HG02763 (cell line): ENCODE data around the gene WDR33.

Source experiments
- ATAC-seq: cut with Tn5 transposase; IDR thresholded peaks from one replicate; pipeline ENCODE4 v1.9.1; 2021; ENCODE audit warnings: mild to moderate bottlenecking, moderate library complexity; ENCODE audit not compliant: unreplicated experiment

WDR33 gene

GRCh38 chr2:127675331-127676261, 135.4 kb downstream of the WDR33 start, which contains the start of gene LIMS2:
Gene LIMS2 (minus strand): TSS chr2:127675530. CDS start chr2:127675024, 506 bp downstream.
- ATAC-seq: no peak

DNA sequence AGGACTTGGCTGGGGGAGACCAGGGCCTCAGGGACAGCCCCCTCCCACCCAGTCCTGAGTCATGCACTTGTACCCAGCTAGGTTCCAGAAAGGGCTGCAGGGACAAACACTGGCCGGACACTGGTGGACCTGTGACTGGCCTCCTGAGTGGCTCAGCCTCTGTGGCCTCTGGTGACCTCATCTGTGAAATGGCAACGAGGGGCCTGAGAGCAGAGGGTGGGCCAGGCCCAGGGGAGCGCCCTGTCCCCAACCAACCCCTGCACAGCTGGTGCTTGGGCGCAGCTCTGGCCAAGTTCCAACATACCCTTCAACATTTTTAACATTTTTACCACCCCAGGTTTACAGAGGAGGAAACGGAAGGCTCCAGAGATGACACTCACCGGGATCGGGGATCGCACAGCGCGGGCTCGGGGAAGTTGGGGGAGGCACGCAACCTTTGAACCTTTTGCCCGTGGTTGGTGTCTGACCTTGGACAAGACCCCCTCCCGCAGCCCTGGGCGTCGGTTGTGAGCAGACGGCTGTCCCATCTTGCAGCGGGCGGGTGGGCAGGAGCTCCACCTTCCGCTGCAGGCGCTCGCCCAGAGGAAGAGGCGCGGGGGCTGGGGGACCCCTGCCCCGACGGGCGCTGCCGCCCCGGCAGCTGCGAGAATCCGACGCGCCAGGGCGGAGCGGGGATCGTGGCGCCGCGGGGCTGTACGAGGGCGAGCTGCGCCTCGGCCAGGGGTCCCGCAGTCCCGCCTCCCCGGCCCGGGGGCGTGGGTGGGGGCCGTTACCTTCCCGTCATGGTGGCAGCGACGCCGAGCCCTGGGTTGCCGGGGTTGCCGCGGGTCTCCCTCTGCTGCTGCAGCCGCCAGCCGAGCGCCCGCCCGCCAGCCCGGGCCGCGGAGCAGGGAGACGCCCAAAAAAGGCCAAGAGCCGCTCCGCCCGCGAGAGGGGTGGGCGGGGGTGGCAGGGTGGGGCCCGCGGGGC, 136.4 kb downstream of the WDR33 start:
- no peak for ATAC-seq

GRCh38 chr2:127673291-127674069, 137.5 kb downstream of the WDR33 start:
- no peak for ATAC-seq

GRCh38 chr2:127672341-127673224, 138.4 kb downstream of the WDR33 start:
- ATAC-seq: no peak

DNA sequence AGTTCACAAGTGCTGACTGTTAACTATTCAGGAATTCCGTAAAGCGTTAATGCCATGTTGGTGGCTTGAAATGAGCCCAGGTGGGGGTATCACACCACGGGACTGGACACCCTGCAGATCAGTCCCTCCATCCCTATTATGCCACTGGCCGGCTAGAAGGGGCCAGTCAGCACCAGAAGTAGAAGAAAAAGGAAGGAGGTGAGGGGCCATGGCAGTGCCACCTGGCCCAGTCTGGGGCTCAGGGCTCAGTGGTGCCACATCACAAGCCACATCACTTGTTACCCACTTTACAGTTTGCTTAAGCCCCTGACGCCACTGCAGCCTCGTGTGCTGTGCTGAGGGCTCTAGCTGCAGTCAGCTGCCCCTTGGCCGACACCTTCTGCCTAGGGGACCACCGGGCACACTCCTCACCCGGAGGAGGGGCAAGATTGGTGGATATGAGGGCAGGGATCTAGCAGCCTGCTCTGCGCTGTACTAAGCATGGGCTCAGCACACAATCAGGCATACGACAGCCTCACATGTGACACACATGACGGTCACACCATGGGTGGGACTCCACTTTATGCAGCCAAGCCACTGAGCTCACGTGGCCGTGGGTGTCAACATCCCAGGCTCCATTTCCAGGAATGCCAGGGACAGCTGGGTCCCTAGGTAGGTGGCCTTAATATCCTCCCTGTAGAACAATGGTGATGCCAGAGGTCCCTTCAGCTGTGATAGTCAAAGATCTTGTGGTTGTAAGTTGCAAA, 139.2 kb downstream of the WDR33 start:
- no peak for ATAC-seq

DNA sequence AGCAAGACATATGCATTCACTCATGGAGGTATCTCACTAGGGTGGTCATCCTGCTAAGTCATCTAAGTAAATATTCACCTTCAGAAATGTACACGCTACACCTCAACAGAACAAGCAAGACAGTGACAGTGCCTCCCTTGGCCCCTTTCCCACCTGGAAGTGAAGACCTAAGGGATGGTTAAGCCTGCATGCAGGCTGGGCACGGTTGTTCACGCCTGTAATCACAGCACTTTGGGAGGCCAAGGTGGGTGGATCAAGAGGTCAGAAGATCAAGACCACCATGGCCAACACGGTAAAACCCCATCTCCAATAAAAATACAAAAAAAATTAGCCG, 140.0 kb downstream of the WDR33 start:
- no peak for ATAC-seq

DNA sequence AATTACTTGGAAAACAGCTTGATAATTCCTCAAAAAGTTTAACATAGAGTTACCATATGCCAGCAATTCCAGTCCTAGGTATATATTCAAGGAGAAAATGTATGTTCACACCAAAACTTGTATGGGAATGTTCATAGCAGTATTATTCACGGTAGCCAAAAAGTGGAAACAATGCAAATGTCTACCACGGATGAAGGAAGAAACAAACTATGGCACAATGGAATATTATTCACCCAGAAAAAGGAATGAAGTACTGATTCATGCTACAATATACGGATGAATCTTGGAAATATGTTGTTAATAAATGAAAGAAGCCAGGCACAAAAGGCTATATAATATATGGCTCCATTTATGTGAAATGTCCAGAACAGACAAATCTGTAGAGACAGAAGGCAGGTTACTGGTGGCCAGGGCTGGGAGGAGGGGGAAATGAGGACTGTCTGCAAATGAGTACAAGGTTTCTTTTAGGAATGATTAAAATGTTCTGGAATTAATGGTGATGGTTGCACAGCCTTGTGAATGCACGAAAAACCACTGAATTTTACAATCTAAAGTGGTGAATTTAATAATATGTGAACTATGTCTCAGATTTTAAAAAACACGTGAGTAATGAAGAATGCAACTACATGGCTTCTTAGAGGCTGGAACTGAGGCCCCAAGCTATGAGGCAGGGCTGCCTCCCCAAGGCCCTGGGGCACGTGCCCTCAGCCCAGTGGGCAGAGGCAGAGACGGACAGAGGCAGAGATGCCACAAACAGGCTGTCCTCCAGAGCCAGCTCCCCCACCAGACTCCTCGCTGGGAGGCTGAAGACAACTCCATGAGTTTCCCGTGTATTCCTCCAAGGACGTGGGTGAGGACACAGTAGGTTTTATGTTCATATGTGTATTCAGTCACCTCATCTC, 140.7 kb downstream of the WDR33 start:
- no peak for ATAC-seq

- ATAC-seq: no peak
These were observed 141.9 kb downstream of the WDR33 start for GRCh38 chr2:127669056-127669455.

- no peak for ATAC-seq
These were observed 145.6 kb downstream of the WDR33 start for GRCh38 chr2:127665267-127665893.

DNA sequence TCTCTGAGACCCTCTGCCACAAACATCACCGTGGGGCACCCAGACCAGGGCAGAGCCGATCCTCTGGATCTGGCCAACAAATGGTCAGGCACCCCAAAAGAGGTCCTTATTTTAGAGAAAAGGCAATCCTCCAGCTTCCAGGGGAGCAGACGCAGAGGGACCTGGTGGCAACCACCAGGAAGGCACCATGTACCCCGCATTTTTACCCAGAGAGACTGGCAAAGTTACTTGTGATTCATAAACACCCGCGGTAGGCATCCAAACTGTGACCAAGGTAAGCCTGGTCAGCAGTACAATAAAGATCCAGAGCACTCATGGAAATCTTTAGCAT, 146.1 kb downstream of the WDR33 start:
- no peak for ATAC-seq

- no peak for ATAC-seq
These were observed 146.7 kb downstream of the WDR33 start for GRCh38 chr2:127664065-127664894.

DNA sequence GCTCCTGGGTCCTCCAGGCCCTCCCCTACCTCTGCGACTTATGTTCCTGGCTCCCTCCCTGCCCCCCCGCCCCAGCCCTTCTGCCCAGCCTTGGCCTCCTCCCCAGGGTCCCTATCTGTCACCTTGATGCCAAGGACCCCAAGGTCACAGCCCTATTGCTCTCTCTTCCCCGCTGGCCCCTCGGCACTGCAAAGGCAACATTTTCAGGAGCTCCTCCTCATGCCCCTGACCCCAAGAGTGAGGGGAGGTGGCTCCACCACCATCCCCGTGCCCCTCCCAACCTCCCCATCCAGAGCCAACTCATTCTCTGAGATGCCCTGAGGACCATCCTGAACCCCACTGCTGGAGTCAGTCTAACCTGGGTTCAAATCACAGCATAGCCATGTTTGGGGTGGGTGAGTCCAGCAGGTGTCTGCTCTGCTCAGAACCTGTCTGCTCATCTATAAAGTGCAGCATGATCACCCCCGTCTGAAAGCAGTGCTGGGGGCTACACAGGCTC, 147.4 kb downstream of the WDR33 start:
- no peak for ATAC-seq

- no peak for ATAC-seq
These were observed 147.9 kb downstream of the WDR33 start for GRCh38 chr2:127662937-127663565.

GRCh38 chr2:127661949-127662510, 148.9 kb downstream of the WDR33 start:
- ATAC-seq: no peak

DNA sequence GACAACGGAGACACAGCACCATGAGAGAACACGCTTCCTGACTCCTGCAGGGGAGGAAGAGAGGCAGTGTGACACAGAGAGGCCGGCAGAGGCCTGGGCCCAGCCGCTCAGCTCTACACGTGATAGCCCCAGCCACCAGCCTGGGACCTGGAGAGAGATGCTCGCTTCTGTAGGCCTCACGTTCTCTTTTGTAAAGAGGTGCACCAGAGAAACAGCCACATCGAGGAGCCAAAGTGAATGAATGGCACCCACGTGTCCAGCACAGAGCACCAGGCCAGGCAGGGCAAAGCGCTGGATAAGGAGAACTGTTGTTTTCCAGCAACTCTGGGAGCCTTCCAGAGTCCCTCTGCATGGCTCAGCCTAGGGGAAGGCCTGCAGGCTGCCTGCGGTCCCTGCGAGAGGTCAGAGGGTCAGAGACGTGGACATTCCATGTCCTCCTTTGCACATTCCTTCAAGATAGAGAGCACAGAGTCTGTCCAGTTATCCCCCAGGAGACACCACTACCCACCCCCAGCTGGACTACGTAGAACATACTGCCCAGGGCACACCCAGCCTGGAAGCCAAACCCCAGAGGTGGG, 149.8 kb downstream of the WDR33 start:
- ATAC-seq: no peak

DNA sequence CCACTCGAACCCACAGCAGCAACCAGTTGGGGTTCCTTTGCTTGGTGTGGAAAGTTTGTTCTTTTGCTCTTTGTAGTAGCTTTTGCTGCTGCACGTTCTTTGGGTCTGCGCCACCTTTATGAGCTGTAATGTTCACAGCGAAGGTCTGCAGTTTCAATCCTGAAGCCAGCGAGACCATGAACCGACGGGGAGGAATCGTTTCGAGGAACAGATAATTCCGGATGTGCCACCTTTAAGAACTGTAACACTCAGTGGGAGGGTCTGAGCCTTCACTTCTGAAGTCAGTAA, 150.7 kb downstream of the WDR33 start:
- ATAC-seq: no peak
